NOMO-1 treated with dmso at 0.1 percent for 144 hours (cell line): Measurements from ENCODE around the gene DHRSX.
A peak's percentile ranks its signal among the peaks of the same experiment; 100 is the strongest.
"Not testable (repeated sequence)": the region's sequence is repeated elsewhere in the genome, so short reads cannot be mapped to it uniquely, and the experiment has no call there.

ENCODE experiments used
- DNase-seq: peaks from one replicate; lab custom pipeline; 2025; ENCODE audit not compliant: unreplicated experiment; lab: John Stamatoyannopoulos, UW

Gene DHRSX, protein sequence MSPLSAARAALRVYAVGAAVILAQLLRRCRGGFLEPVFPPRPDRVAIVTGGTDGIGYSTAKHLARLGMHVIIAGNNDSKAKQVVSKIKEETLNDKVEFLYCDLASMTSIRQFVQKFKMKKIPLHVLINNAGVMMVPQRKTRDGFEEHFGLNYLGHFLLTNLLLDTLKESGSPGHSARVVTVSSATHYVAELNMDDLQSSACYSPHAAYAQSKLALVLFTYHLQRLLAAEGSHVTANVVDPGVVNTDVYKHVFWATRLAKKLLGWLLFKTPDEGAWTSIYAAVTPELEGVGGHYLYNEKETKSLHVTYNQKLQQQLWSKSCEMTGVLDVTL

GRCh38 chrX:2500803-2501558, at the start of gene DHRSX, which contains the start of gene ZBED1:
Gene DHRSX, minus strand, starts transcription at chrX:2500976. Its CDS starts 51 bp downstream, at chrX:2500925.
Gene ZBED1, minus strand, starts transcription at chrX:2500976. Its CDS starts 10,257 bp downstream, at chrX:2490719.
- no peak for DNase-seq

DNA sequence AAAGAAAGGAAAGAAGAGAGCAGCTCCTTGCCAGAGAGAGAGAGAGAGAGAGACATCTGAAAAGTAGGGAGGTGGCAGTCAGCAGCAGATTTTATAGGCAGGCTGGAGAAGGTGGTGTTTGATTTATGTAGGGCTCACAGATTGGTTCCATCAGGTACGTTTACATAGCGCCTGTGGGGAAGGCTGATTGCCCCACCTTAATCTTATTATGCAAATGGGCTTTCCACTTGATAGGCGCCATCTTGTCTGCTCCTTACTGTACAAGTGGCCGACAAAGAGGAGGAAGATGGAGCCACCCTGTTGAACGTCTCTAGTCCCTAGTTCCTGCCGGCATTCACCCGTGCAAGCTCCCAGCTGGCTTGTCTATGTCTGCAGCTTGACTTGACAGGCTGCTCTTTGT, 49.1 kb upstream of the DHRSX start:
- no peak for DNase-seq

- no peak for DNase-seq
These were observed 48.1 kb upstream of the DHRSX start for GRCh38 chrX:2548711-2549423.

DNA sequence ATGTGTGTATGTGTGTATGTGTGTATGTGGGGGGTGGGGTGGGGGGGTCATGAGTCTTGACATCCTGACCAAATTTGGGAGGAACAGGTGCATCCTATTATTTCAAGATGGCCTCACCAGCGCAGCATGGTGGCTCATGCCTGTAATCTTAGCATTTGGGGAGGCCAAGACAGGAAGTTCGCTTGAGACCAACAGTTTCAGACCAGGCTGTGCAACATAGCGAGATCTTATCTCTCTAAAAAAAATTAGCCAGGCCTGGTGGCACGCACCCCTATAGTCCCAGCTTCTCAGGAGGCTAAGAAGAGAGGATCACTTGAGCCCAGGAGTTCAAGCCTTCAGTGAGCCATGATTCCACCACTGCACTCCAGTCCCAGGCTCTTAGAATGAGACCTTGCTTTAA, 47.0 kb upstream of the DHRSX start:
- no peak for DNase-seq

- no peak for DNase-seq
These were observed 45.7 kb upstream of the DHRSX start for GRCh38 chrX:2546496-2546895.

DNA sequence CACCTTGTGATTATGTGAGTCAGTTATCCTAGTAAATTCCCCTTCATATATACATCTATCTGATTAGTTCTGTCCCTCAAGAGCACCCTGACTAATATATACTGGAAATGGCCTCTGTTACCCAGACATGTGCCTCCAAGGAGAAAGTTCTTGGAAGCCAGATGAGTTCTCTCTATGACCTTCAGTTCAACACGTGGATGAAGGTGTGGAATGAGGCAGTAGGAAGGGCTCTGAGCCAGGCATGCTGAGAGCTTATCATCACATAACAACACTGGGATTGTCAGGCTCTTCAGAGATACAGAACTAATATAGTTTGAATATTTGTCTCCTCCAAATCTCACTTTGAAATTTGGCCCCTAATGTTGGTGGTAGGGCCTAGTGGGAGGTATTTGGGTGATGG, 44.4 kb upstream of the DHRSX start:
- no peak for DNase-seq

GRCh38 chrX:2542826-2543521, 42.2 kb upstream of the DHRSX start:
- DNase-seq = no peak

GRCh38 chrX:2541603-2542002, 40.8 kb upstream of the DHRSX start:
- no peak for DNase-seq

GRCh38 chrX:2540426-2540947, 39.7 kb upstream of the DHRSX start:
- no peak for DNase-seq

DNA sequence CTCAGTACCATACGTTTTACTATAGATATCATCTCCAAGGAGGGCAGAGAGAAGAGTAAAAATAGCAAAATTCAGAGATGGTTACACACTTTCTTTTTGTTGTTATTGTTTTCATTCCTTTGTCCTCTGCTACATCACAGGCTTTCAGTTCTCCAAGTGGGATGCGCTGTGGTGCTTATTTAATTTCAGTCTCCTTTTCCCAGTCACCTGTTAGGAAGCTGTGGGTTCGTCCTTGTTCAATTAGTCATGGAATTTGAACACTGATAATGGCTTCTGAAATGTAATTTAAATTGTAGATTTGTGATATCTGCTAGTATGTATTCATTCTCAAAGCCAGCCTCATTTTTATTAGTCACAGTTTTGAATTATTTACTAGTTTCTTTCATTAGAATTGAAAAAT, 38.8 kb upstream of the DHRSX start:
- DNase-seq = no peak

DNA sequence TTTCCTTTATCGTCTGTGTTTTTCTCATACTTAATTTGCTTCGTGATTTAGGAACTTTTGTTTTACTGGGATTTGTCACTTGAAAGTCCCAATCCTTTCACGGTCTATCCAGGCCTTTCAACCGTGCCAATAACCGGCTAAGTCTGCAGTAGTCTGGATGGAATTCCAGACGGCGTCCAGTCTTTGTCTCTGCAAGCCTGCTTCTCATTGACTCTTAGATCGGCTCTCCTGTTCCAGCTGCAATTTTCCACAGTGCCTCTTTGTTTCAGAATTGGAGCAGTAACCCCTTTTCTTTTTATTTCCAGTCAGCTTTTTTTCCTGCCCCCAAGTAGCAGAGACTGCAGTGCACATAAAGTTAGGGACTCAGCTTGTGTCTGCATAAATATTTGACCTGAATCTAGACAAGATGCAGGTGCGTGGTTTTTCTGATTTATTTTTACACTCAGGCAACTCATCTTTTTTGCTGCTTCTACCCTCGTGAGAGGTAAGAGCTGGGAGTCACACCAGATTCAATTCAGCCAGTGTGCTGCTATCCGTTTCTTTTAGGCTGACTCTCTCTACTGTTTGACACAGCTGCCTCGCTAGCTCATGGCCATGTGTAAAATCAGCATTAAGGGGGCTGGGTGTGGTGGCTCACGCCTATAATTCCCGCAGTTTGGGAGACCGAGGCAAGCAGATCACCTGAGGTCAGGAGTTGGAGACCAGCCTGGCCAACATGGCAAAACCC, 37.4 kb upstream of the DHRSX start:
- no peak for DNase-seq

GRCh38 chrX:2536974-2537373, 36.2 kb upstream of the DHRSX start:
- DNase-seq = no peak

GRCh38 chrX:2536141-2536540, 35.4 kb upstream of the DHRSX start:
- DNase-seq = peak; percentile 7

DNA sequence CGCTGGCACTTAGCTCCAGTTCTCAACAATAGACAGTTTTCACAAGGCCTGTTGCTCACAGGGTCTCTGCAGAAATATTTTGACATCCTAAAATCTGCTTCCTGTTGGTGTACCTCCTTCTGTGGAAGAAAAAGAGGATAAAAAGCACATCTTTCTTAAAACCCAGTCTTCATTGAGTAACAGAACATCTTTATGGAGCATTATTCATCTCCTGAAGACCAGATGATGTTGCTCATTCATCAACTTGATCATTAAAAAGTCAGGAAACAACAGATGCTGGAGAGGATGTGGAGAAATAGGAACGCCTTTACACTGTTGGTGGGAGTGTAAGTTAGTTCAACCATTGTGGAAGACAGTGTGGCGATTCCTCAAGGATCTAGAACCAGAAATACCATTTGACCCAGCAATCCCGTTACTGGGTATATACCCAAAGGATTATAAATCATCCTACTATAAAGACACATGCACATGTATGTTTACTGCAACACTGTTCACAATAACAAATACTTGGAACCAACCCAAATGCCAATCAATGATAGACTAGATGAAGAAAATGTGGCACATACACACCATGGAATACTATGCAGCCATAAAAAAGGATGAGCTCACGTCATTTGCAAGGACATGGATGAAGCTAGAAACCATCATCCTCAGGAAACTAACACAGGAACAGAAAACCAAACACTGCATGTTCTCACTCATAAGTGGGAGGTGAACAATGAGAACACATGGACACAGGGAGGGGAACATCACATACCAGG, 33.7 kb upstream of the DHRSX start:
- not testable (repeated sequence) for DNase-seq

DNA sequence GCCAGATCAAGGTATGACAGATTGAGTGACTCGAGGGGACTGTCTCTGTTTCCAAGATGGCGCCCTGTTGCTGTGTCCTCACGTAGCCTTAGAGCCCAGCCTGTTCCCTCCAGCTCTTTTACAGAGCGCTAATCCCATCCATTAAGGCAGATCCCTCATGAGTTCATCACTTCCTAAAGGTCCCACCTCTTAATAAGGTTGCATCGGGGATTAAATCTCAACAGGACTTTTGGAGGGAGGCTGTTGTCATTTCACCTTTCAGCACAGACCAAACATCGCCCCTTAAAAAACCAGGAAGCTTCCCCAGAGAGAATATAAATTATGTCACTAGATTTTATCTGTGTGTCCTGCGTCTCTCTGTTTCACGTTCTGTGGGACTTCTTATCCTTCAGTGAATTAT, 32.6 kb upstream of the DHRSX start:
- no peak for DNase-seq

GRCh38 chrX:2526390-2526789, 25.6 kb upstream of the DHRSX start:
- no peak for DNase-seq

- DNase-seq = no peak
These were observed 23.1 kb upstream of the DHRSX start for GRCh38 chrX:2523911-2524310.

DNA sequence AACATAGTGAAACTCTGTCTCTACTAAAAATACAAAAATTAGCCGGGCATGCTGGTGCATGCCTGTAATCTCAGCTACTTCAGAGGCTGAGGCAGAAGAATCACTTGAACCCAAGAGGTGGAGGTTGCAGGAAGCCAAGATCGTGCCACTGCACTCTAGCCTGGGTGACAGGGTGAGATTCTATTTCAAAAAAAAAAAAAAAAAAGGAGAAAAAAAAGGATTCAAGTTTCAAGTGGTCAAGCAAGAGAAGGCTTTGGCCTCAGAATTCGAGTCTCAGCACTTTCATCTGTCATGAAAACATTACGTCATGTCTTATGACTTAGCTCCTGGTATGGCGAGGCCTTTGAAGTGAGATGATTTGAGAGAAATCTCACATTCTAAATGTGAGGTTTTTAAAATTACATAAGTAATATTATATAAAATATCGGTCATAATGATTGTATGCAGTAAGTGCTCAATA, 21.2 kb upstream of the DHRSX start:
- no peak for DNase-seq
